ENCODE data around the gene CDKN2AIP. TPM values are rescaled to one million over a fixed set of nuclear protein-coding genes. Genes with fewer than 3 reads are reported as not detected.
A peak's percentile ranks its signal among the peaks of the same experiment; 100 is the strongest.

Gene CDKN2AIP
- polyA plus RNA-seq, 2 of the 4 experiments (the other 2 are of a cell fraction) = 9.1 to 12.4 TPM

DNA sequence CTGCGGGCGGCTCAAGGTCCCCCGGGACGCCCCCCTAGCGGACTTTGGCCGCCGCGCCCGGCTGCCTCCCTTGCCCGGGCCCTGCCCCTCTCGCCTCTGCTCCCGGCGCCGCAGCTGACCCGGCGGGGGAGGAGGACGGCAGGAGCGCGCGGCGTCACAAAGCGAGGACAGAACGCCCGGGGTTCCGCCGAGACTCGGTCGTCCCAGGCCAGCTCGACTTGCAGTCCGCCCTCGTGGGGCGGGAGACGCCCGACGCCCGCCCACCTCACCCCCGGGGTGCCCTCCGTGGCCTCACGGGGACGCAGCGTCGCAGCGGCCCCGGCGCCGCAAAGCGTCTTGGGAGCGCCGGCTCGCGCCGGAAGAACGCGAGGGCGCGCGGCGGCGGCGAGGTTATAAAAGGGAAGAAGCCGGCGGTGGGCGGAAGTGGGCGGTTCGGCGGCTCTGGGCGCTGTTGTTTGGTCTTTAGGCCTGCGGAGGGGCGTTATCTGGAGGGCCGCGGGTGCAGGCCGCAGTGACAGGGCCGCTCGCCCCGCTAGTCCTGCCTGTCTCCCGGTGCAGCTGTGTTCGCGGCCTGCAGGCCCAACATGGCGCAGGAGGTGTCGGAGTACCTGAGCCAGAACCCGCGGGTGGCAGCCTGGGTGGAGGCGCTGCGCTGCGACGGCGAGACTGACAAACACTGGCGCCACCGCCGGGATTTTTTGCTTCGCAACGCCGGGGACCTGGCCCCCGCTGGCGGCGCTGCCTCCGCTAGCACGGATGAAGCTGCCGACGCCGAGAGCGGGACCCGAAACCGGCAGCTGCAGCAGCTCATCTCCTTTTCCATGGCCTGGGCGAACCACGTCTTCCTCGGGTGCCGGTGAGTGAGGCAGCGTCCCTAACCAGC lies at the start of gene CDKN2AIP (continued):
- TF ChIP-seq RFX5 (IDR thresholded peaks at IDR 0.05) (no peak), ZSCAN20 (CRISPR knock-in tag; IDR thresholded peaks at IDR 0.05) (no peak)

- peaks cover 4% of the 10 kb centered on the region; the same call in 1 of the 3 replicates for H3K4me1 ChIP-seq
- no peak overlapping the region for H3K27ac ChIP-seq
- no peak for FAIRE-seq
- no peak for ATAC-seq
- no peaks in the 10 kb centered on the region for H3K9me3 ChIP-seq
- H3K4me3 ChIP-seq = no peak overlapping the region
- DNase-seq (ENCODE audit: low read depth in 1 of 2, low spot score in 1 of 2) = no peak
- WGBS (ENCODE audit: missing lambda C conversion rate) = 85% methylated on average over 5 of the region's 5 CpGs
- ChIA-PET CTCF (interaction anchor here (2.3 kb wide), 1 partner anchor 12 kb away, joined by 13 read pairs; no protein-coding TSS in a partner anchor), POLR2A (no interaction called here)
- TF ChIP-seq NR3C1 (IDR thresholded peaks at IDR 0.05) (no peak), ESRRA (IDR thresholded peaks at IDR 0.05; ENCODE audit: borderline replicate concordance, low read length) (no peak), HMGXB4 (CRISPR knock-in tag; IDR thresholded peaks at IDR 0.05; ENCODE audit: borderline replicate concordance) (no peak)
- H3K4me2 ChIP-seq = no peak overlapping the region
Measured at GRCh38 chr4:183395395-183395794, 49.0 kb upstream of the CDKN2AIP start.

GRCh38 chr4:183396227-183396637 lies 48.2 kb upstream of the CDKN2AIP start:
- Histone ChIP-seq H3K9me3 (no peaks in the 10 kb centered on the region), H3K27ac (no peak overlapping the region), H3K4me2 (no peak overlapping the region), H3K4me3 (no peak overlapping the region), H3K4me1 (peaks cover 4% of the 10 kb centered on the region; the same call in 1 of the 3 replicates)
- ATAC-seq (no peak), DNase-seq (ENCODE audit: low read depth in 1 of 2, low spot score in 1 of 2) (no peak), FAIRE-seq (no peak)
- ChIA-PET POLR2A (no interaction called here), CTCF (interaction anchor here (0.6 to 2.3 kb wide), 2 partner anchors 10 to 11 kb away, joined by 5 to 13 read pairs; no protein-coding TSS in a partner anchor)
- TF ChIP-seq CHD2 (IDR thresholded peaks at IDR 0.05; ENCODE audit: low read length, partially characterized antibody) (no peak), CHD4 (IDR thresholded peaks at IDR 0.05; ENCODE audit: borderline replicate concordance) (no peak), PBX3 (IDR thresholded peaks at IDR 0.05) (no peak), FOXS1 (CRISPR knock-in tag; IDR thresholded peaks at IDR 0.05) (no peak), SMC3 (IDR thresholded peaks at IDR 0.05) (no peak), RFX5 (IDR thresholded peaks at IDR 0.05) (no peak), RAD21 (conservative IDR thresholded peaks at IDR 0.05 in 1 of 2, IDR thresholded peaks at IDR 0.05 in 1 of 2) (no peak)

GRCh38 chr4:183397741-183398297 lies 46.6 kb upstream of the CDKN2AIP start:
- CTCF ChIA-PET = interaction anchor here (0.7 to 2.7 kb wide), 3 partner anchors 9 to 117 kb away, joined by 3 to 10 read pairs (median 4); no protein-coding TSS in a partner anchor
- H3K4me2 ChIP-seq = peak overlapping the region; percentile 92
- DNase-seq (ENCODE audit: low read depth in 1 of 2, low spot score in 1 of 2) (no peak), ATAC-seq (no peak), FAIRE-seq (no peak)
- POLR2A ChIA-PET = interaction anchor here (0.6 to 1.4 kb wide), 3 partner anchors 10 to 12 kb away, joined by 3 to 7 read pairs (median 7); no protein-coding TSS in a partner anchor
- H3K9me3 ChIP-seq = no peaks in the 10 kb centered on the region
- H3K4me1 ChIP-seq = peaks cover 4% of the 10 kb centered on the region; the same call in 1 of the 3 replicates
- 91% methylated on average over 14 of the region's 14 CpGs for WGBS (ENCODE audit: missing lambda C conversion rate)
- H3K4me3 ChIP-seq = peak overlapping the region; percentile 34; the same call in 2 of the 3 replicates
- H3K27ac ChIP-seq = peak overlapping the region; percentile 76 to 86; a peak in 5 of 6 replicates
- TF ChIP-seq POLR2AphosphoS2 (conservative IDR thresholded peaks at IDR 0.05; ENCODE audit: low read length) = no peak
- TF ChIP-seq CBX2 (IDR thresholded peaks at IDR 0.05; ENCODE audit: borderline replicate concordance, low read depth) = no peak
- no peak for TF ChIP-seq NR3C1 (IDR thresholded peaks at IDR 0.05)
- TF ChIP-seq SMC3 (IDR thresholded peaks at IDR 0.05) = no peak
- TF ChIP-seq ZSCAN20 (CRISPR knock-in tag; IDR thresholded peaks at IDR 0.05) = no peak
- no peak for TF ChIP-seq GATA3 (IDR thresholded peaks at IDR 0.05; ENCODE audit: borderline replicate concordance)
- TF ChIP-seq KDM1A (IDR thresholded peaks at IDR 0.05; ENCODE audit: low read depth) = no peak
- TF ChIP-seq RCOR1 (IDR thresholded peaks at IDR 0.05; ENCODE audit: low read depth, low read length) = no peak
- no peak for TF ChIP-seq PHF8 (IDR thresholded peaks at IDR 0.05; ENCODE audit: borderline replicate concordance, low read depth)
- no peak for TF ChIP-seq MAX (IDR thresholded peaks at IDR 0.05)
- TF ChIP-seq POLR2A (IDR thresholded peaks at IDR 0.05; ENCODE audit: low read length) = no peak
- no peak for TF ChIP-seq ATOH8 (CRISPR knock-in tag; IDR thresholded peaks at IDR 0.05; ENCODE audit: low read depth)
- TF ChIP-seq ZC3H11A (IDR thresholded peaks at IDR 0.05) = no peak
- no peak for TF ChIP-seq HMGXB4 (CRISPR knock-in tag; IDR thresholded peaks at IDR 0.05; ENCODE audit: borderline replicate concordance)
- TF ChIP-seq EHF (CRISPR knock-in tag; IDR thresholded peaks at IDR 0.05) = no peak
- TF ChIP-seq MYC (IDR thresholded peaks at IDR 0.05; ENCODE audit: borderline replicate concordance, low read length) = no peak
- TF ChIP-seq NFE2L2 (conservative IDR thresholded peaks at IDR 0.05; ENCODE audit: low read length) = no peak
